Thyroid gland (tissue), 4 donors: Measurements from ENCODE around the gene RYR3.

Experiments used
- POLR2A ChIP-seq, 2 donors: fragments of 450-650 bp; IDR thresholded peaks; one replicate each; pipeline ENCODE4 v1.6.1; 2017; ENCODE audit warnings: antibody characterized with exemption in 2 of 2, mild to moderate bottlenecking in 2 of 2, moderate library complexity in 1 of 2
- TF ChIP-seq, protein P1 (sequence below), 6 experiments: fragments of 200-600 bp in 3 of 6; fragments of 450-650 bp in 3 of 6; sonication (generic) in 3 of 6; IDR thresholded peaks; one replicate each; pipeline ENCODE4 v1.5.1; 2016 to 2019; ENCODE audit warnings: antibody characterized with exemption in 6 of 6, mild to moderate bottlenecking in 2 of 6, inconsistent platforms in 1 of 6, moderate library complexity in 1 of 6

DNA sequence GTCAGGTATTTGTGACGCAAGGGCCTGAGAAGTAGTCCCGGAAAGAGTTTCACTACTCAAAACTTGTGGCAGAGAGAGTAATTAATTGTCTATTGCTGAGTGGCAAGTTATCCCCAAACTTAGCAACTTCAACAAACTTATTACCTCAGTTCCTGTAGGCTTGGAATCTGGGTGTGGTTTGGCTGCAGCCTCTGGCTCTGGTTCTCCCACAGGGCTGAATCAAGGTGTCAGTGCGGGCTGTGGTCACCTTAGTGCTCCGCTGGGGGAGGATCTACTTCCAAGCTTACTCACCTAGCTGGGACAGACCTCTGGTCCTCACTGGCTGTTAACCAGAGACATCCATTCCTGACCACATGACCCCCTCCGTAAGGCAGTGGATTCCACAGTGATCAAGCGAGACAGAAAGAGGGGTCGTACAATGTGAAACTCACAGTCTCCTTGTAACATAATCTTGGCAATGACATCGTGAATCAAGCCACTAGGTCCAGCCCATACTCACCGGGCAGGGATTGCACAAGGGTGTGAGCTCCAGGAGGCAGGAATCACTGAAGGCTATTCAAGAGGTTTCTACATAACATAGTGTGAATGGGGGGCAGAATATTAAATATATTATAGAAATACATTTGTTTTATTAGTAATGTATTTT, 138.3 kb downstream of the RYR3 start:
- TF ChIP-seq, protein P1, sequence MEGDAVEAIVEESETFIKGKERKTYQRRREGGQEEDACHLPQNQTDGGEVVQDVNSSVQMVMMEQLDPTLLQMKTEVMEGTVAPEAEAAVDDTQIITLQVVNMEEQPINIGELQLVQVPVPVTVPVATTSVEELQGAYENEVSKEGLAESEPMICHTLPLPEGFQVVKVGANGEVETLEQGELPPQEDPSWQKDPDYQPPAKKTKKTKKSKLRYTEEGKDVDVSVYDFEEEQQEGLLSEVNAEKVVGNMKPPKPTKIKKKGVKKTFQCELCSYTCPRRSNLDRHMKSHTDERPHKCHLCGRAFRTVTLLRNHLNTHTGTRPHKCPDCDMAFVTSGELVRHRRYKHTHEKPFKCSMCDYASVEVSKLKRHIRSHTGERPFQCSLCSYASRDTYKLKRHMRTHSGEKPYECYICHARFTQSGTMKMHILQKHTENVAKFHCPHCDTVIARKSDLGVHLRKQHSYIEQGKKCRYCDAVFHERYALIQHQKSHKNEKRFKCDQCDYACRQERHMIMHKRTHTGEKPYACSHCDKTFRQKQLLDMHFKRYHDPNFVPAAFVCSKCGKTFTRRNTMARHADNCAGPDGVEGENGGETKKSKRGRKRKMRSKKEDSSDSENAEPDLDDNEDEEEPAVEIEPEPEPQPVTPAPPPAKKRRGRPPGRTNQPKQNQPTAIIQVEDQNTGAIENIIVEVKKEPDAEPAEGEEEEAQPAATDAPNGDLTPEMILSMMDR (IDR thresholded peaks at IDR 0.05) = no peak
- no peak for TF ChIP-seq POLR2A (IDR thresholded peaks at IDR 0.05)
